A549 (cell line): Measurements from ENCODE around the gene CUX1.

ENCODE experiments used
- CBX2 ChIP-seq: fragments of 200-600 bp; sonication (generic); IDR thresholded peaks from 2 replicates; pipeline ENCODE4 v1.6.1; 2016; ENCODE audit warnings: low read depth, mild to moderate bottlenecking, borderline replicate concordance
- CBX8 ChIP-seq: fragments of 200-600 bp; sonication (generic); IDR thresholded peaks from 2 replicates; pipeline ENCODE4 v1.6.1; 2016
- EHMT2 ChIP-seq: fragments of 200-600 bp; sonication (generic); IDR thresholded peaks from 2 replicates; pipeline ENCODE4 v1.6.1; 2016; ENCODE audit warnings: antibody characterized with exemption, low read depth, mild to moderate bottlenecking, moderate library complexity
- POLR2A ChIP-seq: IDR thresholded peaks from 2 replicates; pipeline ENCODE4 v1.6.1; 2012; ENCODE audit warnings: mild to moderate bottlenecking, low read length
- RARB ChIP-seq: fragments of 250-450 bp; sonication (Bioruptor Pico); IDR thresholded peaks from 2 replicates; pipeline ENCODE4 v1.8.0; 2021; ENCODE audit warnings: mild to moderate bottlenecking, moderate library complexity
- TF ChIP-seq, protein P1 (sequence below): fragments of >200 bp; sonication (Bioruptor Twin); formaldehyde crosslinking; IDR thresholded peaks from 3 replicates; pipeline ENCODE4 v1.5.1; 2016
- TF ChIP-seq, protein P2 (sequence below): IDR thresholded peaks from 2 replicates; pipeline ENCODE4 v1.6.1; 2012

DNA sequence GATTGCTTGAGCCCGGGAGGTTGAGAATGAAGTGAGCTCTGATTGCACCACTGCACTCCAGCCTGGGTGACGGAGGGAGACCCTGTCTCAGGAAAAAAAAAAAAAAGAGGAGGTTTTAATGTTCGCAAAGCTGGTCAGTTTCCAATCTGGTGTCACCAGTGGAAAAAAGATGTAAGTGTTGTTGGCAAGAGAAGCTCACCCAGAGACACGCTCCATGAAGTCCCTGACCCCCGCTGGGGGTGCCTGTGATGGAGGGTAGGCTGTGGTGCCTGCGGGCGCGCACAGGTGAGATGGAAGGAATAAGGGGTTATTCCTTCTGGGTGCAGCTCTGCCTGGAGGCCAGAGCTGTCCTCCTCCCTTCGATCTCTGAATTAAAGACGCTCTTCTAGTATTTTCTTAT is 122.7 kb downstream of the CUX1 start:
- no peak for TF ChIP-seq CBX2
- no peak for TF ChIP-seq EHMT2
- TF ChIP-seq, protein P1, sequence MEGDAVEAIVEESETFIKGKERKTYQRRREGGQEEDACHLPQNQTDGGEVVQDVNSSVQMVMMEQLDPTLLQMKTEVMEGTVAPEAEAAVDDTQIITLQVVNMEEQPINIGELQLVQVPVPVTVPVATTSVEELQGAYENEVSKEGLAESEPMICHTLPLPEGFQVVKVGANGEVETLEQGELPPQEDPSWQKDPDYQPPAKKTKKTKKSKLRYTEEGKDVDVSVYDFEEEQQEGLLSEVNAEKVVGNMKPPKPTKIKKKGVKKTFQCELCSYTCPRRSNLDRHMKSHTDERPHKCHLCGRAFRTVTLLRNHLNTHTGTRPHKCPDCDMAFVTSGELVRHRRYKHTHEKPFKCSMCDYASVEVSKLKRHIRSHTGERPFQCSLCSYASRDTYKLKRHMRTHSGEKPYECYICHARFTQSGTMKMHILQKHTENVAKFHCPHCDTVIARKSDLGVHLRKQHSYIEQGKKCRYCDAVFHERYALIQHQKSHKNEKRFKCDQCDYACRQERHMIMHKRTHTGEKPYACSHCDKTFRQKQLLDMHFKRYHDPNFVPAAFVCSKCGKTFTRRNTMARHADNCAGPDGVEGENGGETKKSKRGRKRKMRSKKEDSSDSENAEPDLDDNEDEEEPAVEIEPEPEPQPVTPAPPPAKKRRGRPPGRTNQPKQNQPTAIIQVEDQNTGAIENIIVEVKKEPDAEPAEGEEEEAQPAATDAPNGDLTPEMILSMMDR = no peak
- TF ChIP-seq RARB = no peak
- TF ChIP-seq, protein P2, sequence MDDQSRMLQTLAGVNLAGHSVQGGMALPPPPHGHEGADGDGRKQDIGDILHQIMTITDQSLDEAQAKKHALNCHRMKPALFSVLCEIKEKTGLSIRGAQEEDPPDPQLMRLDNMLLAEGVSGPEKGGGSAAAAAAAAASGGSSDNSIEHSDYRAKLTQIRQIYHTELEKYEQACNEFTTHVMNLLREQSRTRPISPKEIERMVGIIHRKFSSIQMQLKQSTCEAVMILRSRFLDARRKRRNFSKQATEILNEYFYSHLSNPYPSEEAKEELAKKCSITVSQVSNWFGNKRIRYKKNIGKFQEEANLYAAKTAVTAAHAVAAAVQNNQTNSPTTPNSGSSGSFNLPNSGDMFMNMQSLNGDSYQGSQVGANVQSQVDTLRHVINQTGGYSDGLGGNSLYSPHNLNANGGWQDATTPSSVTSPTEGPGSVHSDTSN = no peak
- no peak for TF ChIP-seq CBX8
- no peak for TF ChIP-seq POLR2A
